Cardiac muscle cell (in vitro differentiated cells and primary cell): ENCODE data around the gene TXLNB. TPM values are rescaled to one million over a fixed set of nuclear protein-coding genes. Genes with fewer than 3 reads are reported as not detected.

Experiments
- DNase-seq, 2 donors: peaks; one replicate each; pipeline versions ENCODE4 v3.0.0 to v3.0.0-alpha.2; 2010 to 2017; ENCODE audit warnings: low read depth in 1 of 2, low spot score in 1 of 2
- H3K27ac ChIP-seq: fragments of 200-600 bp; sonication (generic); 2 replicates; pipeline ENCODE4 v1.5.1; 2016
- H3K27me3 ChIP-seq: fragments of 200-600 bp; sonication (generic); 2 replicates; pipeline ENCODE4 v1.6.0; 2016; ENCODE audit warnings: control low read depth
- H3K36me3 ChIP-seq: fragments of 200-600 bp; sonication (generic); 2 replicates; pipeline ENCODE4 v1.5.1; 2016; ENCODE audit warnings: control low read depth
- H3K4me1 ChIP-seq: fragments of 200-600 bp; sonication (generic); 2 replicates; pipeline ENCODE4 v1.8.1; 2017; ENCODE audit warnings: low read depth, mild to moderate bottlenecking, mixed run types
- H3K4me3 ChIP-seq: fragments of 200-600 bp; sonication (generic); 2 replicates; pipeline ENCODE4 v1.5.1; 2016; ENCODE audit warnings: mild to moderate bottlenecking
- H3K9me3 ChIP-seq: fragments of 200-600 bp; sonication (generic); 2 replicates; pipeline ENCODE4 v1.5.1; 2017; ENCODE audit warnings: low read depth, mild to moderate bottlenecking, control low read depth
- polyA plus RNA-seq: library from polyadenylated mRNA; unstranded; fragments of >200 nt; fragmentation: Nextera tagmentation; extraction: Ambion mirVana; gene quantifications from 2 replicates; pipeline ENCODE4 v1.2.1, GENCODE V29; 2016
- total RNA-seq: library from RNA; depleted of rRNA; stranded (reverse); fragments of >200 nt; gene quantifications from 2 replicates; pipeline ENCODE4 v1.2.3, GENCODE V29; 2016
- TF ChIP-seq, protein P1 (sequence below): IDR thresholded peaks from 2 replicates; pipeline ENCODE4 v1.5.1; 2012; ENCODE audit warnings: low read depth, mild to moderate bottlenecking, low read length

TXLNB gene
- total and polyA plus RNA-seq, 2 experiments from 2014 or later = 5.9 to 17.5 TPM

DNA sequence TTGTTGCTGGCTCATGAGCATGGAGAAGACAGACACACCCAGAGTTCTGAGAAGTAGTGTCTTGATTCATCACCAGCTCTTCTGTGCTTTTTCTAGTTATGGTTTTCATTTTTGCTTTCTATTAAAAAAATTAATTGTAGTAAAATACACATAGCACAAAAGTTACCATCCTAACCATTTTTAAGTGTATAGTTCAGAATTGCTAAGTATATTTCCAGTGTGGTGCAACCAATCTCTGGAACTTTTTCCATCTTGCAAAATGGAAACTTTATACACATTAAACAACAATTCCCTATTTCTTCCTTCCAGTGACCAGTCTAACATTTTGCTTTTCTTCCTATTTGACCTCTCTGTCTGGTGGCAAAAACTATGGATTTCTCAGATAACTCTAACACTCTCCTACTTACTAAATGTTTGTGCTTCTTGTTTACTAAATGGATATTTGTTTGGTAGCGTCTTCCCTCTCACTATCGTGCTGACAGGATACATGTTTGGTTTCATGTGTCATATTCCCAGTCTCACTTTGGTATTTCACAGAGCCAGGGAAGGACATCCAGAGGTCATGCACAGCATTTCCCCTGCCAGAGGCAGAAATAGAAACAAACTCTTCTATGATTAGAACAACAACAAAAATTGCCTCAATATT is 40.6 kb downstream of the TXLNB start:
- Histone ChIP-seq H3K27me3 (no peaks in the 10 kb centered on the region), H3K36me3 (no peaks in the 10 kb centered on the region), H3K4me3 (no peak overlapping the region), H3K27ac (peak overlapping the region; percentile 76), H3K4me1 (peaks cover 16% of the 10 kb centered on the region), H3K9me3 (no peaks in the 10 kb centered on the region)
- TF ChIP-seq, protein P1, sequence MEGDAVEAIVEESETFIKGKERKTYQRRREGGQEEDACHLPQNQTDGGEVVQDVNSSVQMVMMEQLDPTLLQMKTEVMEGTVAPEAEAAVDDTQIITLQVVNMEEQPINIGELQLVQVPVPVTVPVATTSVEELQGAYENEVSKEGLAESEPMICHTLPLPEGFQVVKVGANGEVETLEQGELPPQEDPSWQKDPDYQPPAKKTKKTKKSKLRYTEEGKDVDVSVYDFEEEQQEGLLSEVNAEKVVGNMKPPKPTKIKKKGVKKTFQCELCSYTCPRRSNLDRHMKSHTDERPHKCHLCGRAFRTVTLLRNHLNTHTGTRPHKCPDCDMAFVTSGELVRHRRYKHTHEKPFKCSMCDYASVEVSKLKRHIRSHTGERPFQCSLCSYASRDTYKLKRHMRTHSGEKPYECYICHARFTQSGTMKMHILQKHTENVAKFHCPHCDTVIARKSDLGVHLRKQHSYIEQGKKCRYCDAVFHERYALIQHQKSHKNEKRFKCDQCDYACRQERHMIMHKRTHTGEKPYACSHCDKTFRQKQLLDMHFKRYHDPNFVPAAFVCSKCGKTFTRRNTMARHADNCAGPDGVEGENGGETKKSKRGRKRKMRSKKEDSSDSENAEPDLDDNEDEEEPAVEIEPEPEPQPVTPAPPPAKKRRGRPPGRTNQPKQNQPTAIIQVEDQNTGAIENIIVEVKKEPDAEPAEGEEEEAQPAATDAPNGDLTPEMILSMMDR = no peak
- DNase-seq = peak in 1 of 2 donors; percentile 33

- Histone ChIP-seq H3K27me3 (no peaks in the 10 kb centered on the region), H3K36me3 (no peaks in the 10 kb centered on the region), H3K27ac (peak overlapping the region; percentile 76), H3K9me3 (no peaks in the 10 kb centered on the region), H3K4me1 (peaks cover 16% of the 10 kb centered on the region), H3K4me3 (no peak overlapping the region)
- DNase-seq = peak; percentile 67 to 73
- TF ChIP-seq, protein P1 = peak; percentile 74
Measured at GRCh38 chr6:139250296-139251044, 41.3 kb downstream of the TXLNB start.

- H3K4me1 ChIP-seq = peaks cover 16% of the 10 kb centered on the region
- H3K27me3 ChIP-seq = no peaks in the 10 kb centered on the region
- no peaks in the 10 kb centered on the region for H3K36me3 ChIP-seq
- TF ChIP-seq, protein P1 = no peak
- no peaks in the 10 kb centered on the region for H3K9me3 ChIP-seq
- H3K27ac ChIP-seq = peak overlapping the region; percentile 20
- peak in 1 of 2 donors; percentile 28 for DNase-seq
- no peak overlapping the region for H3K4me3 ChIP-seq
Measured at GRCh38 chr6:139249395-139249794, 42.4 kb downstream of the TXLNB start.

- Histone ChIP-seq H3K4me3 (no peak overlapping the region), H3K27ac (no peak overlapping the region), H3K4me1 (peaks cover 16% of the 10 kb centered on the region), H3K36me3 (no peaks in the 10 kb centered on the region), H3K9me3 (no peaks in the 10 kb centered on the region), H3K27me3 (no peaks in the 10 kb centered on the region)
- TF ChIP-seq, protein P1 = no peak
- no peak for DNase-seq
Measured at GRCh38 chr6:139248911-139249310, 42.9 kb downstream of the TXLNB start.

- Histone ChIP-seq H3K27me3 (no peaks in the 10 kb centered on the region), H3K4me3 (no peak overlapping the region)
Measured at GRCh38 chr6:139247618-139248017, 44.2 kb downstream of the TXLNB start.

More at GRCh38 chr6:139247618-139248017, 44.2 kb downstream of the TXLNB start:
- Histone ChIP-seq H3K27ac (no peak overlapping the region), H3K9me3 (no peaks in the 10 kb centered on the region), H3K4me1 (peaks cover 16% of the 10 kb centered on the region), H3K36me3 (no peaks in the 10 kb centered on the region)
- TF ChIP-seq, protein P1 = no peak
- DNase-seq = no peak
